ENCODE measurements around the gene MFSD6. TPM values are rescaled to one million over a fixed set of nuclear protein-coding genes. Genes with fewer than 3 reads are reported as not detected.

MFSD6 gene
- total RNA-seq, 4 donors from 2014 or later = 43.1 to 123 (median 60.5) TPM

- no peak for ATAC-seq (ENCODE audit: low FRiP score)
Observed at GRCh38 chr2:190366248-190366753, 41.9 kb upstream of the MFSD6 start.

GRCh38 chr2:190367091-190367490 is 41.1 kb upstream of the MFSD6 start:
- TF ChIP-seq, protein P1, sequence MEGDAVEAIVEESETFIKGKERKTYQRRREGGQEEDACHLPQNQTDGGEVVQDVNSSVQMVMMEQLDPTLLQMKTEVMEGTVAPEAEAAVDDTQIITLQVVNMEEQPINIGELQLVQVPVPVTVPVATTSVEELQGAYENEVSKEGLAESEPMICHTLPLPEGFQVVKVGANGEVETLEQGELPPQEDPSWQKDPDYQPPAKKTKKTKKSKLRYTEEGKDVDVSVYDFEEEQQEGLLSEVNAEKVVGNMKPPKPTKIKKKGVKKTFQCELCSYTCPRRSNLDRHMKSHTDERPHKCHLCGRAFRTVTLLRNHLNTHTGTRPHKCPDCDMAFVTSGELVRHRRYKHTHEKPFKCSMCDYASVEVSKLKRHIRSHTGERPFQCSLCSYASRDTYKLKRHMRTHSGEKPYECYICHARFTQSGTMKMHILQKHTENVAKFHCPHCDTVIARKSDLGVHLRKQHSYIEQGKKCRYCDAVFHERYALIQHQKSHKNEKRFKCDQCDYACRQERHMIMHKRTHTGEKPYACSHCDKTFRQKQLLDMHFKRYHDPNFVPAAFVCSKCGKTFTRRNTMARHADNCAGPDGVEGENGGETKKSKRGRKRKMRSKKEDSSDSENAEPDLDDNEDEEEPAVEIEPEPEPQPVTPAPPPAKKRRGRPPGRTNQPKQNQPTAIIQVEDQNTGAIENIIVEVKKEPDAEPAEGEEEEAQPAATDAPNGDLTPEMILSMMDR (IDR thresholded peaks at IDR 0.05) = no peak
- DNase-seq (ENCODE audit: low spot score) (no peak), ATAC-seq (ENCODE audit: low FRiP score) (no peak)

More at GRCh38 chr2:190366248-190366753, 41.9 kb upstream of the MFSD6 start:
- no peak for DNase-seq (ENCODE audit: low spot score)
- TF ChIP-seq, protein P1 (IDR thresholded peaks at IDR 0.05) = no peak

- TF ChIP-seq, protein P1 (IDR thresholded peaks at IDR 0.05) = no peak
- ATAC-seq (ENCODE audit: low FRiP score) (no peak), DNase-seq (ENCODE audit: low spot score) (no peak)
Observed at GRCh38 chr2:190369635-190370034, 38.5 kb upstream of the MFSD6 start.

DNA sequence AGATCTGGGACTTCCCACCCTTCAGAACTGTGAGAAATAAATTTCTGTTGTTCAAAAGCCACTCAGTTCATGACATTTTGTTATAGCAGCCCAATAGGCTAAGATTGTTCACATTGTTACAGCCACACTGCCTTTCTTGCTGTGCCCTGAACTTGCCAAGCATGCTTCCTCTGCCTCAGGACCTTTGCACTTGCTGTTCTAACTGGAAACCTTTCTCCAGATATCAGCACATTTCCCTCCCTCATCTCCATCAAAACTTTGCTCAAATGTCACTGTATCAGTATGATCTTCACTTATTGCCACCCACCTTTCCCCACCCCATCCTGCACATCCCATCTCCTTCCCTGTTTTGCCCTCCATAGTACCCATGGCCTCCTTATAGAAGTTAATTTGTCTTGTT is 32.1 kb upstream of the MFSD6 start:
- no peak for DNase-seq (ENCODE audit: low spot score)
- ATAC-seq (ENCODE audit: low FRiP score) = no peak
- TF ChIP-seq, protein P1 (IDR thresholded peaks at IDR 0.05) = no peak

DNA sequence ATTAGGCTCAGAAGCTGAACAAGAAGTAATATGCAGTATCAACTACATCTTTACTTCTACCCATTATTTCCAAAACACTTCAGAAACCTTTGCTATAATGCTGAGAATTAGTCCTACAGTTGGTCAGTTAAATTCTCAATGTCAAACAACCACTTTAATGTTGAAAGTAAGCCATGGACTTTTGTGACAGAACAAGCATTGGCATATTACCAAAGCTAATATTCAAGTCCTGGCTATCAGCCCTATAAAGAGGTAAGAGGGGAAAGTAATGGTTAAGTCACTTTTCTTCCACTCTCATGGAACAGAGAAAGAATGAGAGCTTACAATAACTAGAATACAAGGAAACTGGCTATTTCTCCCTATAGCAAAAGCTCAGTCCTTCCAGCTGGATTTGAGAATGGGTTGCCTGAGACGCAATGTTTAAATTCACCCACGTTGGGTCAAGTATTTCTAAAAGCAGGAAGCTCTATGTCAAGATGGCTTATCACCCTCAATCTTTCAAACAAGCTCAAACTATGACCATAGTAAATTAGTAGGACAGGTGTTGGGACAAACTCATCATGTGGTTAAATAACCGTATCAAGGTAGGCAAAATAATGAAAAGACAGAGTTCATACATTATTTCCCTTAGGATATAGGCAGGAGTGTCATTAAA is 31.4 kb upstream of the MFSD6 start:
- TF ChIP-seq, protein P1 (IDR thresholded peaks at IDR 0.05) = no peak
- ATAC-seq (ENCODE audit: low FRiP score) (no peak), DNase-seq (ENCODE audit: low spot score) (no peak)

- ATAC-seq (ENCODE audit: low FRiP score) (no peak), DNase-seq (ENCODE audit: low spot score) (no peak)
- TF ChIP-seq, protein P1 (IDR thresholded peaks at IDR 0.05) = no peak
Observed at GRCh38 chr2:190378880-190379237, 29.3 kb upstream of the MFSD6 start.

All from omental fat pad (tissue), 4 donors.